Stimulated activated CD8-positive, alpha-beta memory T cell treated with anti-CD3 and anti-CD28 coated beads, Interleukin-7, amount 100 ng/mL, for 24 hours (primary cell): ENCODE data around the gene PRKG1.
"Not testable (repeated sequence)": the region's sequence is repeated elsewhere in the genome, so short reads cannot be mapped to it uniquely, and the experiment has no call there.

Experiments
- DNase-seq: peaks from one replicate; pipeline ENCODE4 v3.0.0-alpha.2; 2020; ENCODE audit warnings: low read depth

The PRKG1 gene

GRCh38 chr10:51117053-51117660 is 42.9 kb downstream of the PRKG1 start:
- no peak for DNase-seq

DNA sequence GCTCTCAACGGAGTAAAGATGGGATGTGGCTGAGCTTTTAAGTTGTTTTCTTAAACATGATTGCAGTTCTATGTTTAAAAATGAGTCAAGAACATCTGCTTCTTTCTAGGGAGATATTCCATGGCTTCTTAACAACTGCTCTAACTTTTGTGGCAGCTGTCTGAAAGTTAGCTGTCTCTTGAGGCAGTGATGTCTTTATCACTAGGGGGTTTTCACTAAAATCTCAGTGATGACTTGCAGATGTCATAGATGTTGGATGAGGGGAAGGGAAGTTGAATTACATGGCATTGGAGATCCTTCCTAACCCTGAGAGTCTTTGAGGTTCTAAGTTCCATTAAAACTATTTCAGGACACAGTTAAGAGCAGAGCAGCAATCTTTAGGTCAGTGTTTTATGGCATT is 43.5 kb downstream of the PRKG1 start:
- no peak for DNase-seq

DNA sequence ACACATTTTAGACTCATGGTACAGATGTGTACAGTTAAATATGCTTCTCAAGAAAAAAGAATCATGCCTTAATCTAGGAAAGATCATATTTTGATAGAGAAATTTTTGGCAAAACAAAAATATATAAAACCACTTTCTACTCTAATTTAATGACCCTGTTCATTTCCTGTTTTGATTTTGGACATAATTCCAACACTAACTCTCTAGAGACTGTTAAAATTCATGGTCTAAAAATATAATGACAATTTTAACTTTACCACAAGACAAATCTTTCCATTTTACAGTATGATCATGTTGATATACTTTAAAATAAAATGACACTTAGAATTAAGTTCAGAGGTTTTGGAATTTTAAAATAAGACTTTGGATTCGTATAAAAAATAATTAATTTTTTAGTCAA is 45.2 kb downstream of the PRKG1 start:
- DNase-seq = no peak

DNA sequence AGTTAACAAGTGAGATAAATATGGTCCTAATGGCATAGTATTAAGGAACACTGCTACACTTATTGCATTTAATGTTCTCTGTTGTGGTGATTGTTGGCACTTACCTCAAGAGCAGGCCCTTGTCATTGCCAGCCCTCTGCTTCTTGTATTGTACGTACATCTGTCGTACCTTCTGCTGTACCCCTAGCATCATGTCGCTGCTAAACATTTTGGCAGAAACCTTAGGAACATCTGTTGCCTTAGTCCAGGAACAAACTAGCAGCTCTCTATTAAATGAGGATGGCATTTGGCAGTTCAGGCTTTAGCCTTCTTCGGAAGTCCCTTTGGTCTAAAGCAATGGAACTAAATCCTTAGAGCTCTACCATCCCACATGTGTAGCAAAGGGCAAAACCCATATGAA is 47.6 kb downstream of the PRKG1 start:
- no peak for DNase-seq

DNA sequence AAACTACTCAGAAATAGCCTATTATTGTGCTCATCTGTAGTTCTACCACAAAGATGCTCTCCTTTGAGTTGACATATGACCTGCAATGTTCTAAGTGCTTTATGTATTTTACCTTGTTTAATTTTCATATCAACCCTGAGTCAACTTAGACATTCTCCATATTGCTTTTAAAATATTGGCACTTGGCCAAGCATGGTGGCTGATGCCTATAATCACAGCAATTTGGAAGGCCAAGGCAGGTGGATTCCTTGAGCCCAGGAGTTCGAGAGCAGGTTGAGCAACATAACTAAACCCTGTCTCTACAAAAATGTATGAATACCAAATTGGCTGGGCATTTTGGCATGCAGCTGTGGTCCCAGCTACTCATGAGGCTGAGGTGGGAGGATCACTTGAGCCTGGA is 50.6 kb downstream of the PRKG1 start:
- DNase-seq = no peak

DNA sequence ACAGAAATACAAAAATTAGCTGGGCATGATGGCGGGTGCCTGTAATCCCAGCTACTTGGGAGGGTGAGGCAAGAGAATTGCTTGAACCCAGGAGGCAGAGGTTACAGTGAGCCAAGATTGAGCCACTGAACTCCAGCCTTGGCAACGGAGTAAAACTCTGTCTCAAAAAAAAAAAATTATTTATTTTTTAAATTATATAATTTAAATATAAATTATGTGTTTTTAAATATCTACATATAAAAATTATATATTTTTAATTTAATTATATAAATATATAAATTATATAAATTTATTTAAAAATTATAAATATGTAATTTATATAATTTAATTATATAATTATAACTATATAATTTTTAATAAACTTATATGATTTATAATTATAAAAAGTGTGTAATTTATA is 51.2 kb downstream of the PRKG1 start:
- DNase-seq = no peak

GRCh38 chr10:51129946-51130544 is 55.8 kb downstream of the PRKG1 start:
- no peak for DNase-seq

GRCh38 chr10:51137756-51138529 is 63.7 kb downstream of the PRKG1 start:
- DNase-seq = no peak

DNA sequence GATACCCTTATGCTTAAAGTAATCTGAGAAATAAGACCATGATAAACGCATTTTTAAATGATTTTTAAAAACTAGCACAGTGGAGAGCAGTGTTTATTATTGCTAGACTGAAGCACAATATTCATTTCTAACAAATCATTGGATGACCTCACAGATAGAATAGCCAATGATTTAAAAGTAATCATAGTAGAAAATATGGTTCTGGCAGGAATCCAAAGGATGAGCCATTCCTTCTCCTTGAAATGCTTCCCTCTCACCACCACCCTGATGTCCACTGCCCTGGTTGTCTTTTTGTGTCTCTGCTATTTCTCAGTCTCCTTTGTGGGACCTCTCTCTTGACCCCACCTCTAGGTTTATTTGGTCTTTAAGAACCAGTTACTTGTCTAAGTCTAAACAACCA is 64.9 kb downstream of the PRKG1 start:
- no peak for DNase-seq

- no peak for DNase-seq
Measured at GRCh38 chr10:51141010-51141409, 66.7 kb downstream of the PRKG1 start.

- DNase-seq = no peak
Measured at GRCh38 chr10:51144161-51144781, 70.0 kb downstream of the PRKG1 start.

DNA sequence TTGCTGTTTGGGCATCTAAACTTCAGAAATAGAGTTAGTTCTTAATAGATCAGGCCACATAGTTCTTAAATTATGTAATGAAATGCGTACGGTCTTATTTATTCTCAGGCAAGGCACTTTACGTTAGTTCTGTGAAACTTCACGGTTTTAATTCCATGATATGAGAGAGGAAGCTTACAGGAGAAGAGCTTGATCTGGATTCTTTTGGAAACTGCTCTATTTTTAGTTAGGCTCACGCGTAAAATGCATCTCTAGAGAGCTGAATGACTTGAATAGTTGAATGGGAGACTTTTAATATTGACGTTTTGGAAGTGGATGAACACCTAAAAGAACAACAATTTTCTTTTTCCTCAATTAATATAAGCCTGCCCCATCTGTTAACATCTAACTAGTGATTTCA is 71.1 kb downstream of the PRKG1 start:
- no peak for DNase-seq

DNA sequence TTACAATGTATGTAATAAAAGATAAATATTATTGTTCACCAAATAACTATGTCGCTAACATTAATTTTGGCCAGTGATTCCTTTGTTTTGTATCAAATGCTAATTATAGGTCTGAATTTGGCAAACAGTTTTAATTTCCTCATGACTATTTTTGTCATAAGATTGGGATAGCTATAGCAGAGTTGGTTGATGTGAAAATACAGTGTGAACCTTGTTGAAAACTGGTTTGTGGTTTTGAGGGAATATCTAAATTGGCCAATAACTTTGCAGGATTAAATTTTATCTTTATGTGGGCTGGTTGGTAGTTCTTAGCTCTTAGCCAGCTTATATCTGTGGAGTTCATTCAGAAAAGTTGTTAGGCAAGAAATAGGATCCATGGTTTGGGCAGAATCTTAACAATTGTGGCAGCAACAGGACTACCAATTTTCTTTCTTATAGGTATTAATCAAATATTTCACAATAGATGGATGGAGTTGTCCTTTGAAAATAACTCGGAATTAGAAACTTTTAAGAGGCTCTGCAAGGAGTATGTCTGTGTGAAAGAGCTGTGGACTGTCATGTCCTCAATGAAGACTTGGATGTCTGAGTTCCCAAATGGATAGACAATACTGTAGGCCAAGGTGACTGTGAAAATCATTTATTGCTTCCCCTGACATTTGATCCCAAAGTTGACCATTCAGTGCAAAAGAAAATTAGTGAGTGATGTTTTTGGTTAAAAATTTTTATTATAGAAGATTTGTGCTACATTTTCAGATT is 73.5 kb downstream of the PRKG1 start:
- no peak for DNase-seq

DNA sequence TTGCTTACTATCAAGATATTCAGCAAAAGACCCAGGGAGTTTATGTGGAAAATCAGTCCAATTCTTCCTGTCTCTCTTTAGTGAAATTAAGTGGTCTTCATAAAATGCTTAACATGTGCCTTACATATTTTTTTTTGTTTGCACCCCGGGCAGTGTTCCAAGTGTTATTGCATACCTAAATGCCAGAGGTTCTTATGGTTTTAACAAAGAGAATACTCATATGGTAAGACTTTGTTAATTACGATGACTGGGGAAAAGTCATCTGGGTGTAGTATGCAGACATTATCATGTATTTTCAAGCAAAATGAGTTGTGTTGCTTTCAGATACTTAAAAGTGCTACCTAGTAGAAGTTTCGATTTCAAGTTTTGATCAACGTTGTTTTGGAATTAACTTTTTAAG is 82.6 kb downstream of the PRKG1 start:
- no peak for DNase-seq

DNA sequence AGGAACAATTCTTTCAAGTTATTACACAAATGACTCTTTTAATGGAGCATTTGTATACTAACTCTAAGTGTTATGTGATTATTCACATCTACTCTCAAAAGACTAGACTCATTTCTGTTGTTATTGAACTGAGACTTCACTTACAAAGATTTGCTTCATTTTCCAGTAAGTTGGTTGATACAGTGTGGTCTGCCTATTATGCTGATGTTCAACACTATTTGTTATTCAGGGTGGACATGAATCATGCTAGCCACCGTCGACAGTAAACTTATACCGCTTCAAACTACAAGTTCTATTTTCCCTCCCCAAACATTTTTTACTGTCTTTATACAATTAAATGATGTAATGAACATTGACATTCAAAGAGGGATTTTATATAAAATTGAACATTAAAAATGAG is 84.5 kb downstream of the PRKG1 start:
- DNase-seq = no peak

- no peak for DNase-seq
Measured at GRCh38 chr10:51159841-51160240, 85.6 kb downstream of the PRKG1 start.

- no peak for DNase-seq
Measured at GRCh38 chr10:51162002-51162401, 87.7 kb downstream of the PRKG1 start.

DNA sequence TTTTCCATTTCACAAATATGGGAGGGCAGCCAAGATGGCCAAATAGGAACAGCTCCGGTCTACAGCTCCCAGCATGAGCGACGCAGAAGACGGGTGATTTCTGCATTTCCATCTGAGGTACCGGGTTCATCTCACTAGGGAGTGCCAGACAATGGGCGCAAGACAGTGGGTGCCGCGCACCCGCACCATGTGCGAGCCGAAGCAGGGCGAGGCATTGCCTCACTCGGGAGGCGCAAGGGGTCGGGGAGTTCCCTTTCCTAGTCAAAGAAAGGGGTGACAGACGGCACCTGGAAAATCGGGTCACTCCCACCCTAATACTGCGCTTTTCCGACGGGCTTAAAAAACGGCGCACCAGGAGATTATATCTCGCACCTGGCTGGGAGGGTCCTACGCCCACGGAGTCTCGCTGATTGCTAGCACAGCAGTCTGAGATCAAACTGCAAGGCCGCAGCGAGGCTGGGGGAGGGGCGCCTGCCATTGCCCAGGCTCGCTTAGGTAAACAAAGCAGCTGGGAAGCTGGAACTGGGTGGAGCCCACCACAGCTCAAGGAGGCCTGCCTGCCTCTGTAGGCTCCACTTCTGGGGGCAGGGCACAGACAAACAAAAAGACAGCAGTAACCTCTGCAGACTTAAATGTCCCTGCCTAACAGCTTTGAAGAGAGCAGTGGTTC is 89.2 kb downstream of the PRKG1 start:
- not testable (repeated sequence) for DNase-seq

- no peak for DNase-seq
Measured at GRCh38 chr10:51168086-51168815, 94.0 kb downstream of the PRKG1 start.

DNA sequence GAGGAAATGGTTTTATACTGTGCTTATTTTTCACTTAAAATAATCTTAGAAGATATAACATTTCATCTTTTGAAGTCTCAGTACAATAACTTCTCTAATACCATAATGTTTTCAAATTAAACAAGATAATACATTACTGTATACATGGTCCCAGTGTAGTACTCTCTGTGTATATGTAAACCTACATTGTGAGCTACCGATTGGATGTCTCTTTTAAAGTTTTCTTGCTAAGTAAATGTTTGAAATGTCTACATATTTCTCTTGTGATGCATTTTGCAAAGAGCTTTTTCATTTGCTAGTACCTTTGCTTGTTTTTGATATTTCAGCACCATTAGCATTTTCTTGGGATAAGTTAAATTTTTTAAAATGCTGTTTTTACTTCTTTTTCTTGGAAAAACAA is 94.8 kb downstream of the PRKG1 start:
- no peak for DNase-seq
